HL-60 (cell line): ENCODE data around the gene SLFN12L.

Source experiments
- DNase-seq, 2 experiments: peaks; one replicate each; pipeline ENCODE4 v3.0.0-alpha.2; 2010 to 2020; ENCODE audit warnings: low read depth in 1 of 2, low spot score in 1 of 2
- H3K27ac ChIP-seq: fragments of 250-450 bp; sonication (Bioruptor Pico); replicated peaks from 2 replicates; pipeline ENCODE4 v1.5.1; 2020; ENCODE audit warnings: mild to moderate bottlenecking, moderate library complexity
- H3K27me3 ChIP-seq: fragments of 250-450 bp; sonication (Bioruptor Pico); 2 replicates; pipeline ENCODE4 v1.5.1; 2021; ENCODE audit warnings: mild to moderate bottlenecking, moderate library complexity; ENCODE audit not compliant: insufficient read depth, poor library complexity, severe bottlenecking
- H3K4me3 ChIP-seq: replicated peaks from 2 replicates; pipeline ENCODE4 v1.5.1; 2011; ENCODE audit warnings: mild to moderate bottlenecking, control low read depth, low read length; ENCODE audit not compliant: insufficient read depth
- GABPA ChIP-seq: IDR thresholded peaks from 2 replicates; pipeline ENCODE4 v1.6.1; 2012; ENCODE audit warnings: low read depth
- POLR2AphosphoS5 ChIP-seq: IDR thresholded peaks from 2 replicates; pipeline ENCODE4 v1.6.1; 2012; ENCODE audit warnings: low read depth
- SPI1 ChIP-seq: IDR thresholded peaks from 2 replicates; pipeline ENCODE4 v1.6.1; 2012; ENCODE audit warnings: low read depth, mild to moderate bottlenecking, borderline replicate concordance
- TF ChIP-seq, protein P1 (sequence below): IDR thresholded peaks from 2 replicates; pipeline ENCODE4 v1.6.1; 2012; ENCODE audit warnings: low read depth; ENCODE audit not compliant: insufficient replicate concordance
- TF ChIP-seq, protein P2 (sequence below): IDR thresholded peaks from one replicate; pipeline ENCODE4 v1.5.1; 2011; ENCODE audit warnings: low read length, control low read depth, inconsistent platforms; ENCODE audit not compliant: insufficient read depth

The SLFN12L gene

DNA sequence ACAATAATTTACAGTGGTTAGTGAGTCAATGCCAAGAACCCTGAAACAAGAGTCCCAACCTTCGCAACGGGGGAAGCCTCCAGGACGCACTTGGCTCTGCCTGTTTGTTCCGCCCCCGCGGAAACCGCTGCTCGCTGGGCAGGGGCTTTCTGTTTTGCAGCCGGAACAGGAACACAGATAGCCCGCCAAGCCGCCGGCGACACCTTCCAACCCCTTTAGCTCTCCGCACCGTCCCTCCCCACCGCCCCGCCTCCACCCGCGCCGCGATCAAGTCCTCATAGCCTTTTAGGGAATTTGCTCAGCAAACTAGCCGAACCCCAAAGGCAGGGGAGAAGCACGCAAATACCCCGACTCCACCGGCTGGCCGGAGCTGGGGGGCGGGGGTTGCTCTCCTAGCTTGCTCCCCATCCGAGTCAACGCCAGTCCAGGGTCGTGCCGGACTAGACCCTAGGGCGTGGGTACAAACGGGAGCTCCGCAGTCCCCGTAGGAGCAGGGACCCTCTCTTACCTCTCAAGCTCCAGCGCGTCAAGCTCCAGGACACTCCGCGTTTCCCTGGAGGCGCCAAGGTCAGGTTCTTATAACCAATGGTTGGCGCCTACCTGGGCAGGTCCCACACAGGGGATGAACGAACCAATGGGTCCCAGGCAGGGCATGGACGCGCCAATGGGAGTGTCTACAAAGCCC lies 89.1 kb downstream of the SLFN12L start, which contains the start of gene SLFN13:
SLFN13 (minus strand) TSS at position 553 of the 685 bp plus-strand sequence. CDS start 3,086 bp downstream, outside the sequence.
- H3K27me3 ChIP-seq: no peaks in the 10 kb centered on the region
- TF ChIP-seq POLR2AphosphoS5 (peak; percentile 84), SPI1 (peak; percentile 42; the same call in 1 of the 2 replicates), GABPA (peak; percentile 77)
- TF ChIP-seq, protein P1, sequence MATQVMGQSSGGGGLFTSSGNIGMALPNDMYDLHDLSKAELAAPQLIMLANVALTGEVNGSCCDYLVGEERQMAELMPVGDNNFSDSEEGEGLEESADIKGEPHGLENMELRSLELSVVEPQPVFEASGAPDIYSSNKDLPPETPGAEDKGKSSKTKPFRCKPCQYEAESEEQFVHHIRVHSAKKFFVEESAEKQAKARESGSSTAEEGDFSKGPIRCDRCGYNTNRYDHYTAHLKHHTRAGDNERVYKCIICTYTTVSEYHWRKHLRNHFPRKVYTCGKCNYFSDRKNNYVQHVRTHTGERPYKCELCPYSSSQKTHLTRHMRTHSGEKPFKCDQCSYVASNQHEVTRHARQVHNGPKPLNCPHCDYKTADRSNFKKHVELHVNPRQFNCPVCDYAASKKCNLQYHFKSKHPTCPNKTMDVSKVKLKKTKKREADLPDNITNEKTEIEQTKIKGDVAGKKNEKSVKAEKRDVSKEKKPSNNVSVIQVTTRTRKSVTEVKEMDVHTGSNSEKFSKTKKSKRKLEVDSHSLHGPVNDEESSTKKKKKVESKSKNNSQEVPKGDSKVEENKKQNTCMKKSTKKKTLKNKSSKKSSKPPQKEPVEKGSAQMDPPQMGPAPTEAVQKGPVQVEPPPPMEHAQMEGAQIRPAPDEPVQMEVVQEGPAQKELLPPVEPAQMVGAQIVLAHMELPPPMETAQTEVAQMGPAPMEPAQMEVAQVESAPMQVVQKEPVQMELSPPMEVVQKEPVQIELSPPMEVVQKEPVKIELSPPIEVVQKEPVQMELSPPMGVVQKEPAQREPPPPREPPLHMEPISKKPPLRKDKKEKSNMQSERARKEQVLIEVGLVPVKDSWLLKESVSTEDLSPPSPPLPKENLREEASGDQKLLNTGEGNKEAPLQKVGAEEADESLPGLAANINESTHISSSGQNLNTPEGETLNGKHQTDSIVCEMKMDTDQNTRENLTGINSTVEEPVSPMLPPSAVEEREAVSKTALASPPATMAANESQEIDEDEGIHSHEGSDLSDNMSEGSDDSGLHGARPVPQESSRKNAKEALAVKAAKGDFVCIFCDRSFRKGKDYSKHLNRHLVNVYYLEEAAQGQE: no peak
- peak; percentile 85 to 96 for DNase-seq
- H3K4me3 ChIP-seq: peak within 1 kb of the TSS; percentile 56
- H3K27ac ChIP-seq: peak within 1 kb of the TSS; percentile 97

DNA sequence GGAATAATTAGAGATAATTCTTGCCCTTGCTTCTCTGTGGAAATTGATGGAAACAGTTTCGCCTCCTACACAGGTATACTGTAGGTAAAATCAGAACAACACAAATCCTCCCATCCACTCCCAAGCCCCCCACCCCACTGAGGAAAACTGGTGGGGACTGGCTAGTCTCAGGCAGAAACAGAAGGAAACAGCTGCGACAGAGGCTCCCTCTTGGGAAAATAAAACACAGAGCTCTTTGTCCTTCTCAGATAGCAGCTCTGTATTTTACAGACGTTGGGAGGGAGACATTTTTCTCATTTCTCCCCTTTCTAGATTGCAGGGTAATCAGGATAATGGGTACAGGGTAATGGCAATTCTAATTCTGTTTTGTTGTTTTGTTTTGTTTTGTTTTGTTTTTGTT lies 90.0 kb downstream of the SLFN12L start:
- no peak for DNase-seq
- Histone ChIP-seq H3K27me3 (no peaks in the 10 kb centered on the region), H3K4me3 (peak overlapping the region; percentile 56), H3K27ac (peak overlapping the region; percentile 97)
- TF ChIP-seq POLR2AphosphoS5: no peak

DNA sequence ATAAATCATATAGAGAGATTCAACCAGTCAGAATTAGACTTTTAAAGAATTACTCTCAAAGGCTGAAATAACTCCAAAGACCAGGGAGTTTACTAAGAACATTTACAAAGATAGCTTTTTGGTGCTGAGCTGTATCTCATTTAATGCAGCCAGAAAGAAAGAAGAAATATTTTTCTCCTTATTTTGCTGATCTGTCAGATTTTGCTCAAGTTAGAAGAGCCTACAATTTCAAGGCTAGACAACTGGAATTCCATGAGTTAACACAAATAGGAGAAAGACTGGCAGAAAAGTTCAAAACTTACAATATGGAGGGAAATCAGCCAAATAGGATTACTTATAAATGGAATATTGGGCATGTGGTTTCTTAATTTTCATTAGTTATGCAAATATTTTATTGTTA lies 99.0 kb downstream of the SLFN12L start:
- no peak for TF ChIP-seq GABPA
- TF ChIP-seq POLR2AphosphoS5: no peak
- no peak for TF ChIP-seq SPI1
- TF ChIP-seq, protein P1: no peak
- TF ChIP-seq, protein P2, sequence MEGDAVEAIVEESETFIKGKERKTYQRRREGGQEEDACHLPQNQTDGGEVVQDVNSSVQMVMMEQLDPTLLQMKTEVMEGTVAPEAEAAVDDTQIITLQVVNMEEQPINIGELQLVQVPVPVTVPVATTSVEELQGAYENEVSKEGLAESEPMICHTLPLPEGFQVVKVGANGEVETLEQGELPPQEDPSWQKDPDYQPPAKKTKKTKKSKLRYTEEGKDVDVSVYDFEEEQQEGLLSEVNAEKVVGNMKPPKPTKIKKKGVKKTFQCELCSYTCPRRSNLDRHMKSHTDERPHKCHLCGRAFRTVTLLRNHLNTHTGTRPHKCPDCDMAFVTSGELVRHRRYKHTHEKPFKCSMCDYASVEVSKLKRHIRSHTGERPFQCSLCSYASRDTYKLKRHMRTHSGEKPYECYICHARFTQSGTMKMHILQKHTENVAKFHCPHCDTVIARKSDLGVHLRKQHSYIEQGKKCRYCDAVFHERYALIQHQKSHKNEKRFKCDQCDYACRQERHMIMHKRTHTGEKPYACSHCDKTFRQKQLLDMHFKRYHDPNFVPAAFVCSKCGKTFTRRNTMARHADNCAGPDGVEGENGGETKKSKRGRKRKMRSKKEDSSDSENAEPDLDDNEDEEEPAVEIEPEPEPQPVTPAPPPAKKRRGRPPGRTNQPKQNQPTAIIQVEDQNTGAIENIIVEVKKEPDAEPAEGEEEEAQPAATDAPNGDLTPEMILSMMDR: no peak
- Histone ChIP-seq H3K27ac (no peak overlapping the region), H3K4me3 (no peak overlapping the region), H3K27me3 (no peaks in the 10 kb centered on the region)
- DNase-seq: no peak

DNA sequence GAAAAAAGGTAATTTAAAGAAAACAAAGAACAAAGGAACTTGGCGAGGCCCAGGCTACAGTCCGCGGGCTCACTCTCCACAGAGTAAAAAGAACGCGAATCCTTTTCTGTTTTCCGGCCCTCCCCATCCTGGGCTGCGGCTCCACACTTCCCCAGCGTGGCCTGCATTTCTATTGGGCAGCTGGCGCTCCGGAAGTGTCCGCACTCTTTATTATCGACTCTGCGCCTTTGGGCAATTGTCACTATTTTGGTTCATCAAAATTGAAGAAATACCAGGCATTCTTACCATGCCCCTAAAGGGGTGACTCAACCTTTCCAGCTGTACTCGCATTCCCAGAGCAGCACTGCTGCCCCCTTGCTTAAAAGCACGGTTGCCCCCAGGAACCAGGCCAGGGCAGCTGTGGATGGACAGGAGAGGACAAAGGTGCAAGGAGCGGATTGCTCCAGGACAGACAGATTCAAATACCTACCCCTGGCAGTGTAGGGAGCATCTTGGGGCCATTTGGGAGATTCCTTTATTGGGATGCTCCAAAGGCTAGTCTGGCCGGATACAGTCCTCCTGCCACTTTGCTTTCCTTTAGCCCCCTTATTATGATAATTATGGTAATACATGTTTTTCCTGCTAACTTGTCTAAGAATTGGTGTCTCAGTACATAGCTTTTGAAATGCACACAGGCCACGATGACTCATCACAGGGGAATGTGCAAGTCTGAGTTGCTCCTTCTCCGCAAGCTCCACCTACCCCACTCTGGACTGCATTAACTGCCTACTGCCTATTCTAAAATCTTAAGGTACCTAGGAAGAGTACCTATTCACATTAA lies 104.2 kb downstream of the SLFN12L start:
- no peaks in the 10 kb centered on the region for H3K27me3 ChIP-seq
- H3K4me3 ChIP-seq: no peak overlapping the region
- TF ChIP-seq SPI1 (no peak), POLR2AphosphoS5 (no peak), GABPA (no peak; the same call in 1 of the 2 replicates)
- TF ChIP-seq, protein P2: no peak
- TF ChIP-seq, protein P1: no peak
- peak; percentile 54 to 90 for DNase-seq
- peak overlapping the region; percentile 29 for H3K27ac ChIP-seq
